ENCODE measurements around the gene CD151. TPM values are rescaled to one million over a fixed set of nuclear protein-coding genes. Genes with fewer than 3 reads are reported as not detected.

CD151 gene
- polyA plus RNA-seq, 1 donor (not counting 4 experiments of a cell fraction or from before 2014, with no cell fraction given) = 434 TPM

DNA sequence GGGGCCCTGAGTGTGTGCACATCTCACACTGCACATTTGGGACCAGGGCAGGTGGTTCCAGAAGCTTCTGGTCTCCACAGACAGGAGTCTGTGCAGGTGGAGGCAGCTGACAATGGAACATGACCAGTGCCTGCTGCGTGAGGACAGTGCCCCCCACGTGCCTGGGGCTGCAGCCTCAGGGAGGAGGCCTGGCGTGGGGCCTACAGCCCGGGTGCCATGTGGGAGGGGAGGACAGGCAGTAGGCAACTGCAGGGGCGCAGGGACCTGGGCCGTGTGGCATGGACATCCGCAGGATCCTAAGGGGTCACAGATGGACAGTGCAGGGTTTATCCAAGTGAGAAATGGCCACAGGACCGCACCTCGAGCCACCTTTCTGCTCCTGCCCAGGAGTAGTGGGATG is 38.7 kb downstream of the CD151 start:
- Histone ChIP-seq H3K4me2 (ENCODE audit: control insufficient read depth, extremely low read depth, insufficient read depth, low read depth, low read length) (no peak overlapping the region), H3K36me3 (ENCODE audit: control insufficient read depth in 2 of 2, extremely low read depth in 1 of 2, insufficient read depth in 2 of 2, low read length in 2 of 2) (peaks cover 0 to 4% of the 10 kb centered on the region in 2 experiments), H3K9me3 (ENCODE audit: control insufficient read depth, low read depth, low read length) (no peaks in the 10 kb centered on the region), H2AFZ (ENCODE audit: control insufficient read depth, low read length) (no peak overlapping the region), H3K4me3 (ENCODE audit: control insufficient read depth in 2 of 3, extremely low read depth in 1 of 3, insufficient read depth in 2 of 3, low read depth in 1 of 3, low read length in 3 of 3) (no peak overlapping the region), H3K79me2 (ENCODE audit: control insufficient read depth, insufficient read depth, low read length) (no peaks in the 10 kb centered on the region), H3K9me1 (ENCODE audit: control insufficient read depth, extremely low read depth, insufficient read depth, low read length) (no peaks in the 10 kb centered on the region), H3K4me1 (ENCODE audit: control insufficient read depth, extremely low read depth, insufficient read depth, low read length) (no peaks in the 10 kb centered on the region), H3K9ac (ENCODE audit: control insufficient read depth, extremely low read depth, insufficient read depth, low read length) (no peak overlapping the region), H3K27ac (ENCODE audit: control insufficient read depth, insufficient read depth, low read length) (no peak overlapping the region), H3K27me3 (ENCODE audit: control insufficient read depth, extremely low read depth, insufficient read depth, low read length) (peaks cover 2% of the 10 kb centered on the region), H4K20me1 (ENCODE audit: control insufficient read depth, extremely low read depth, insufficient read depth, low read length) (peaks cover 2% of the 10 kb centered on the region)
- TF ChIP-seq EZH2 (IDR thresholded peaks at IDR 0.05; ENCODE audit: low read length) = no peak
- TF ChIP-seq, protein P1, sequence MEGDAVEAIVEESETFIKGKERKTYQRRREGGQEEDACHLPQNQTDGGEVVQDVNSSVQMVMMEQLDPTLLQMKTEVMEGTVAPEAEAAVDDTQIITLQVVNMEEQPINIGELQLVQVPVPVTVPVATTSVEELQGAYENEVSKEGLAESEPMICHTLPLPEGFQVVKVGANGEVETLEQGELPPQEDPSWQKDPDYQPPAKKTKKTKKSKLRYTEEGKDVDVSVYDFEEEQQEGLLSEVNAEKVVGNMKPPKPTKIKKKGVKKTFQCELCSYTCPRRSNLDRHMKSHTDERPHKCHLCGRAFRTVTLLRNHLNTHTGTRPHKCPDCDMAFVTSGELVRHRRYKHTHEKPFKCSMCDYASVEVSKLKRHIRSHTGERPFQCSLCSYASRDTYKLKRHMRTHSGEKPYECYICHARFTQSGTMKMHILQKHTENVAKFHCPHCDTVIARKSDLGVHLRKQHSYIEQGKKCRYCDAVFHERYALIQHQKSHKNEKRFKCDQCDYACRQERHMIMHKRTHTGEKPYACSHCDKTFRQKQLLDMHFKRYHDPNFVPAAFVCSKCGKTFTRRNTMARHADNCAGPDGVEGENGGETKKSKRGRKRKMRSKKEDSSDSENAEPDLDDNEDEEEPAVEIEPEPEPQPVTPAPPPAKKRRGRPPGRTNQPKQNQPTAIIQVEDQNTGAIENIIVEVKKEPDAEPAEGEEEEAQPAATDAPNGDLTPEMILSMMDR (optimal IDR thresholded peaks at IDR 0.05 in 1 of 3, IDR thresholded peaks at IDR 0.05 in 1 of 3, conservative IDR thresholded peaks at IDR 0.05 in 1 of 3; ENCODE audit: extremely low read depth in 1 of 3, insufficient read depth in 2 of 3, low read length in 3 of 3) = no peak
- dilution Hi-C loops (cut with MboI; ENCODE audit: extremely low pct_ligation_motif_present, low sequenced_read_pairs) = no loop called here
- DNase-seq (ENCODE audit: low read depth, low spot score) (no peak), FAIRE-seq (no peak)

DNA sequence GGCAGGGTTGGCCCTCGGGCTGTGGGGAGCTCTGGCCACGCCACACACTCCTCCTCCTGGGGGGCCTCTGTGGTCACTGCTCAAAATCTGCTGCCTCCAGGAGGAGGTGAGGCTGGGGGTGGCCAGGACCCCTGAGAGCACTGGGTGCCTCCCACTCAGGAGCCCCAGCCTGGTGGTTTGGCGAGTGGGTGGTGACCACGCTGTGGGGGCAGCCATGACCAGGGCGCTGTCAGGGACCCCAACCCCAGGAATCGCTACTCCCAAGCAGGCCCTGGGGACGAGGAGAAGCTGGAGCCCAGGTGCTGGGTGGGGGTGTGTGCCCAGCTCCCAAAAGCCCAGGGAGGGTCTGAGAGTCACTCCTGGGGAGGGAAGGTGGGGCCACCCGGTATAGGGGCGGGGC is 40.0 kb downstream of the CD151 start:
- H3K36me3 ChIP-seq (ENCODE audit: control insufficient read depth in 2 of 2, extremely low read depth in 1 of 2, insufficient read depth in 2 of 2, low read length in 2 of 2) = no peaks in the 10 kb centered on the region
- dilution Hi-C loops (cut with MboI; ENCODE audit: extremely low pct_ligation_motif_present, low sequenced_read_pairs) = no loop called here
- H3K4me2 ChIP-seq (ENCODE audit: control insufficient read depth, extremely low read depth, insufficient read depth, low read depth, low read length) = no peak overlapping the region
- H3K79me2 ChIP-seq (ENCODE audit: control insufficient read depth, insufficient read depth, low read length) = no peaks in the 10 kb centered on the region
- peaks cover 2% of the 10 kb centered on the region for H3K27me3 ChIP-seq (ENCODE audit: control insufficient read depth, extremely low read depth, insufficient read depth, low read length)
- H4K20me1 ChIP-seq (ENCODE audit: control insufficient read depth, extremely low read depth, insufficient read depth, low read length) = no peaks in the 10 kb centered on the region
- H2AFZ ChIP-seq (ENCODE audit: control insufficient read depth, low read length) = no peak overlapping the region
- no peak overlapping the region for H3K9ac ChIP-seq (ENCODE audit: control insufficient read depth, extremely low read depth, insufficient read depth, low read length)
- DNase-seq (ENCODE audit: low read depth, low spot score) = no peak
- H3K4me1 ChIP-seq (ENCODE audit: control insufficient read depth, extremely low read depth, insufficient read depth, low read length) = no peaks in the 10 kb centered on the region
- TF ChIP-seq, protein P1 (optimal IDR thresholded peaks at IDR 0.05 in 1 of 3, IDR thresholded peaks at IDR 0.05 in 1 of 3, conservative IDR thresholded peaks at IDR 0.05 in 1 of 3; ENCODE audit: extremely low read depth in 1 of 3, insufficient read depth in 2 of 3, low read length in 3 of 3) = no peak
- TF ChIP-seq EZH2 (IDR thresholded peaks at IDR 0.05; ENCODE audit: low read length) = no peak
- no peaks in the 10 kb centered on the region for H3K9me1 ChIP-seq (ENCODE audit: control insufficient read depth, extremely low read depth, insufficient read depth, low read length)
- H3K27ac ChIP-seq (ENCODE audit: control insufficient read depth, insufficient read depth, low read length) = no peak overlapping the region
- H3K4me3 ChIP-seq (ENCODE audit: control insufficient read depth in 2 of 3, extremely low read depth in 1 of 3, insufficient read depth in 2 of 3, low read depth in 1 of 3, low read length in 3 of 3) = no peak overlapping the region
- H3K9me3 ChIP-seq (ENCODE audit: control insufficient read depth, low read depth, low read length) = no peaks in the 10 kb centered on the region
- no peak for FAIRE-seq
